H1 (cell line): ENCODE results near the gene PTGIS. TPM values are rescaled to one million over a fixed set of nuclear protein-coding genes. Genes with fewer than 3 reads are reported as not detected.

Experiments used
- CTCF ChIA-PET: fragments of 300-600 bp; sonication (Branson Sonifier 250); formaldehyde crosslinking; loops from one replicate; lab custom pipeline; 2021; ENCODE audit not compliant: partially characterized antibody; lab: Charles Lee
- POLR2A ChIA-PET: fragments of 300-600 bp; sonication (Branson Sonifier 250); formaldehyde crosslinking; loops from one replicate; lab custom pipeline; 2021; ENCODE audit warnings: inconsistent platforms; ENCODE audit not compliant: partially characterized antibody; lab: Charles Lee
- DNase-seq, 2 experiments: peaks; one replicate each; pipeline versions ENCODE4 v3.0.0 to v3.0.0-alpha.2; 2010 to 2022; ENCODE audit warnings: low spot score in 2 of 2, low read depth in 1 of 2, mixed read lengths in 1 of 2
- FAIRE-seq: peaks from 2 replicates; lab custom pipeline; 2011; peaks lifted over from hg19 to GRCh38; lab: Jason Lieb, UNC
- H2AFZ ChIP-seq: 2 replicates; pipeline ENCODE4 v1.8.1; 2012; ENCODE audit warnings: low read length, inconsistent platforms
- H2AK5ac ChIP-seq: 2 replicates; pipeline ENCODE4 v1.6.1; 2013; ENCODE audit warnings: low read depth, low read length
- H2BK120ac ChIP-seq: replicated peaks from 2 replicates; pipeline ENCODE3; 2013; ENCODE audit warnings: low read depth, low read length, inconsistent platforms
- H2BK12ac ChIP-seq: 2 replicates; pipeline ENCODE4 v1.6.1; 2013; ENCODE audit warnings: low read depth, low read length
- H2BK15ac ChIP-seq: 2 replicates; pipeline ENCODE4 v1.6.1; 2013; ENCODE audit warnings: low read length
- H2BK20ac ChIP-seq: 2 replicates; pipeline ENCODE4 v1.6.1; 2013; ENCODE audit warnings: low read length
- H2BK5ac ChIP-seq: 2 replicates; pipeline ENCODE4 v1.6.1; 2013; ENCODE audit warnings: low read depth, low read length
- H3K14ac ChIP-seq: 2 replicates; pipeline ENCODE4 v1.6.1; 2013; ENCODE audit warnings: inconsistent platforms; ENCODE audit not compliant: insufficient read length
- H3K18ac ChIP-seq: 2 replicates; pipeline ENCODE4 v1.6.1; 2013; ENCODE audit warnings: low read length; ENCODE audit errors: extremely low read depth
- H3K23ac ChIP-seq: 2 replicates; pipeline ENCODE4 v1.6.1; 2013; ENCODE audit warnings: inconsistent platforms; ENCODE audit not compliant: insufficient read length
- H3K23me2 ChIP-seq: 2 replicates; pipeline ENCODE4 v1.6.1; 2013; ENCODE audit warnings: low read depth, low read length
- H3K27ac ChIP-seq: 2 replicates; pipeline ENCODE4 v1.6.1; 2011; ENCODE audit warnings: low read depth, low read length, inconsistent platforms
- H3K27me3 ChIP-seq, 4 experiments: replicated peaks in 1 of 4; 1 replicate in 1 of 4; 2 replicates in 3 of 4; pipeline versions ENCODE4 v1.6.1 to v1.8.1; 2011 to 2013; ENCODE audit warnings: low read length in 3 of 4, mild to moderate bottlenecking in 3 of 4, inconsistent platforms in 2 of 4, mixed read lengths in 2 of 4, moderate library complexity in 1 of 4; ENCODE audit not compliant: control insufficient read depth in 3 of 4, insufficient read depth in 3 of 4; ENCODE audit errors: extremely low read depth in 1 of 4
- H3K36me3 ChIP-seq, 4 experiments: 2 replicates each; pipeline versions ENCODE4 v1.6.1 to v1.8.1; 2011 to 2013; ENCODE audit warnings: mild to moderate bottlenecking in 4 of 4, low read length in 3 of 4, moderate library complexity in 2 of 4, control low read depth in 1 of 4, inconsistent platforms in 1 of 4; ENCODE audit not compliant: insufficient read depth in 4 of 4, control insufficient read depth in 2 of 4
- H3K4ac ChIP-seq: replicated peaks from 2 replicates; pipeline ENCODE3; 2013; ENCODE audit warnings: low read length, low read depth, mixed read lengths, inconsistent platforms; ENCODE audit not compliant: insufficient read length
- H3K4me1 ChIP-seq, 4 experiments: replicated peaks in 1 of 4; 1 replicate in 1 of 4; 2 replicates in 3 of 4; pipeline versions ENCODE4 v1.6.1 to v1.8.1; 2011 to 2013; ENCODE audit warnings: low read length in 3 of 4, inconsistent platforms in 2 of 4, mixed read lengths in 1 of 4; ENCODE audit not compliant: insufficient read depth in 4 of 4, control insufficient read depth in 3 of 4
- H3K4me2 ChIP-seq, 2 experiments: 2 replicates each; pipeline versions ENCODE4 v1.6.1 to v1.8.1; 2011 to 2013; ENCODE audit warnings: low read depth in 2 of 2, low read length in 2 of 2, control low read depth in 1 of 2, inconsistent platforms in 1 of 2, mild to moderate bottlenecking in 1 of 2; ENCODE audit not compliant: insufficient read depth in 1 of 2
- H3K4me3 ChIP-seq, 4 experiments: fragments of 200-600, 300-600 bp in 1 of 4; sonication (generic), shearing (Covaris generic), sonication (Bioruptor Twin) in 1 of 4; 2 replicates each; pipeline versions ENCODE4 v1.5.1 to v1.8.1; 2011 to 2016; ENCODE audit warnings: low read length in 4 of 4, low read depth in 3 of 4, control low read depth in 2 of 4, inconsistent platforms in 2 of 4, mild to moderate bottlenecking in 2 of 4, mixed read lengths in 1 of 4, moderate library complexity in 1 of 4; ENCODE audit not compliant: insufficient read depth in 2 of 4; ENCODE audit errors: extremely low read depth in 1 of 4
- H3K56ac ChIP-seq: replicated peaks from 2 replicates; pipeline ENCODE3; 2013; ENCODE audit warnings: low read depth, mild to moderate bottlenecking, mixed read lengths, low read length, inconsistent platforms; ENCODE audit not compliant: insufficient read length
- H3K79me1 ChIP-seq: 2 replicates; pipeline ENCODE4 v1.6.1; 2013; ENCODE audit warnings: low read depth, low read length, control low read depth
- H3K79me2 ChIP-seq, 2 experiments: 2 replicates each; pipeline versions ENCODE4 v1.6.1 to v1.8.1; 2012 to 2013; ENCODE audit warnings: low read length in 2 of 2, mild to moderate bottlenecking in 2 of 2, inconsistent platforms in 1 of 2; ENCODE audit not compliant: insufficient read depth in 2 of 2, control insufficient read depth in 1 of 2
- H3K9ac ChIP-seq, 4 experiments: replicated peaks in 1 of 4; 1 replicate in 1 of 4; 2 replicates in 3 of 4; pipeline versions ENCODE4 v1.6.1 to v1.8.1; 2011 to 2013; ENCODE audit warnings: low read depth in 3 of 4, low read length in 3 of 4, control low read depth in 2 of 4, mild to moderate bottlenecking in 2 of 4, moderate library complexity in 2 of 4, inconsistent platforms in 1 of 4; ENCODE audit errors: extremely low read depth in 1 of 4
- H3K9me3 ChIP-seq, 2 experiments: 2 replicates each; pipeline versions ENCODE4 v1.6.1 to v1.8.1; 2012 to 2013; ENCODE audit warnings: mild to moderate bottlenecking in 2 of 2, moderate library complexity in 2 of 2, control low read depth in 1 of 2, inconsistent platforms in 1 of 2, low read depth in 1 of 2, low read length in 1 of 2, mixed read lengths in 1 of 2; ENCODE audit not compliant: insufficient read depth in 2 of 2
- H4K20me1 ChIP-seq, 2 experiments: replicated peaks in 1 of 2; 2 replicates each; pipeline versions ENCODE3 to v1.8.1; 2011 to 2013; ENCODE audit warnings: inconsistent platforms in 2 of 2, low read length in 2 of 2, mild to moderate bottlenecking in 1 of 2; ENCODE audit not compliant: insufficient read depth in 2 of 2, control insufficient read depth in 1 of 2
- H4K5ac ChIP-seq: 2 replicates; pipeline ENCODE4 v1.6.1; 2013; ENCODE audit warnings: low read length, low read depth, mixed read lengths, inconsistent platforms; ENCODE audit not compliant: insufficient read length
- H4K8ac ChIP-seq: 2 replicates; pipeline ENCODE4 v1.8.0; 2013; ENCODE audit warnings: mild to moderate bottlenecking, moderate library complexity, low read length, inconsistent platforms; ENCODE audit not compliant: insufficient read depth; ENCODE audit errors: extremely low read depth
- H4K91ac ChIP-seq: replicated peaks from 2 replicates; pipeline ENCODE3; 2013; ENCODE audit warnings: low read length, mixed read lengths, inconsistent platforms; ENCODE audit not compliant: insufficient read length
- CHD1 ChIP-seq: IDR thresholded peaks from 2 replicates; pipeline ENCODE4 v1.6.1; 2012; ENCODE audit warnings: low read depth, low read length, improper control_type of control experiment
- KDM4A ChIP-seq: IDR thresholded peaks from one replicate; pipeline ENCODE4 v1.7.1; 2012; ENCODE audit warnings: low read depth, mild to moderate bottlenecking, moderate library complexity, low read length, inconsistent platforms; ENCODE audit not compliant: severe bottlenecking
- NRF1 ChIP-seq: IDR thresholded peaks from 2 replicates; pipeline ENCODE4 v1.6.1; 2011; ENCODE audit warnings: mild to moderate bottlenecking, low read depth, low read length, improper control_type of control experiment
- TAF7 ChIP-seq: optimal IDR thresholded peaks from 2 replicates; pipeline ENCODE3; 2011; ENCODE audit warnings: low read depth, mild to moderate bottlenecking, inconsistent platforms, low read length, moderate library complexity, borderline replicate concordance
- WGBS, 2 experiments: shearing (Covaris generic) in 1 of 2; methylation state at CpG; one replicate each; pipeline versions ENCODE4 v1.1.6 to v1.1.7; 2013 to 2015; ENCODE audit warnings: low lambda C conversion rate in 2 of 2, mixed read lengths in 2 of 2, inconsistent platforms in 1 of 2, low coverage in 1 of 2, missing lambda C conversion rate in 1 of 2; ENCODE audit not compliant: insufficient replicate concordance in 2 of 2, insufficient coverage in 1 of 2, insufficient read length in 1 of 2; ENCODE audit errors: extremely low coverage in 1 of 2, missing lambda C conversion rate in 1 of 2; 5-methylcytosine and 5-hydroxymethylcytosine counted together
- polyA plus RNA-seq, 7 experiments: library from polyadenylated mRNA; depleted of rRNA in 3 of 7; stranded (reverse) in 5 of 7; unstranded in 2 of 7; fragments of >200 nt in 5 of 7; fragments of 200-250 nt in 2 of 7; gene quantifications; 1 replicate in 5 of 7; 2 replicates in 1 of 7; 4 replicates in 1 of 7; pipeline versions ENCODE4 v1.2.1 to v1.2.3, GENCODE V29; 2011 to 2013; ENCODE audit warnings: missing spikeins in 2 of 7, mixed read lengths in 2 of 7
- total RNA-seq: library from RNA; stranded (reverse); fragmentation: NEBNext Ultra II Directional; extraction: Animal tissue kit (Norgen Biotek cat#: 25700); gene quantifications from 2 replicates; pipeline ENCODE4 v1.2.1, GENCODE V29; 2021

Gene PTGIS
- total and polyA plus RNA-seq, 2 of the 8 experiments (the other 6 are each of a cell fraction or from before 2014, with no cell fraction given), result 29.9 to 35.5 TPM

DNA sequence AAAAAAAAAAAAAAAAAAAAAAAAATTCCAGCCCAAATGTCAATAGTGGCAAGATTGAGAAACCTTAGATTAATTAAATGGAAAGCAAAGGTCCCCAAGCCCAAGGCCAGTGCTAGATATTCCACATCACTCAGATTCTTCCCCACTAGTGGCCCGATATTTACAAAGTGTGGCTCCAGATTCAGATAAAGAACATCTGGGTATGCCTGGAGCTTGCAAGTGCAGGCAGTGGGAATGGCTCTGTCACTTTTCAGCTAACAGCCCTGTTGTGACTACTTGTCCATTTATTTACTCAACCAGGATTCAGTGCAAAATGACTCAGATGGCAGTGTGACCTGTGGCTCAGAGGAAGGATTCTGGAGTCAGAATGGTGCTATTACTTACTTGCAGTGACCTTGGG lies 77.2 kb downstream of the PTGIS start:
- H2BK12ac ChIP-seq, result no peak overlapping the region
- no peak overlapping the region for H2BK5ac ChIP-seq
- DNase-seq, result no peak
- H4K8ac ChIP-seq, result no peak overlapping the region
- H3K4me1 ChIP-seq, result no peaks in the 10 kb centered on the region
- no peak overlapping the region for H3K9ac ChIP-seq
- 85% methylated on average over 1 of the region's 1 CpG; no CpG with 5 or more reads in 1 of the 2 experiments for WGBS, 2 experiments
- no peak overlapping the region for H2BK120ac ChIP-seq
- peaks cover 0 to 2% (median 0%) of the 10 kb centered on the region in 4 experiments; a peak in 3 of 7 replicates for H3K27me3 ChIP-seq
- no peaks in the 10 kb centered on the region for H3K79me2 ChIP-seq
- CTCF ChIA-PET, result interaction anchor here (0.6 to 3.8 kb wide), 3 partner anchors 51 to 172 kb away, joined by 4 to 12 read pairs (median 4); no protein-coding TSS in a partner anchor
- H3K23me2 ChIP-seq, result peaks cover under 1% of the 10 kb centered on the region; the same call in 1 of the 2 replicates
- no peak overlapping the region for H3K14ac ChIP-seq
- peaks cover 0 to 2% of the 10 kb centered on the region in 2 experiments for H4K20me1 ChIP-seq
- no peak overlapping the region for H2BK15ac ChIP-seq
- no peak overlapping the region for H3K18ac ChIP-seq
- FAIRE-seq, result no peak
- peaks cover 0 to 4% of the 10 kb centered on the region in 2 experiments; a peak in 1 of 4 replicates for H3K9me3 ChIP-seq
- no peak overlapping the region for H3K23ac ChIP-seq
- H2AFZ ChIP-seq, result no peak overlapping the region
- no peak overlapping the region for H2AK5ac ChIP-seq
- H3K79me1 ChIP-seq, result no peaks in the 10 kb centered on the region
- no peak overlapping the region for H2BK20ac ChIP-seq
- no peak for TF ChIP-seq KDM4A
- TF ChIP-seq TAF7, result no peak
- no peak for TF ChIP-seq CHD1
- TF ChIP-seq NRF1, result no peak
- H3K4me2 ChIP-seq, result no peak overlapping the region
- no peak overlapping the region for H4K5ac ChIP-seq
- POLR2A ChIA-PET, result no interaction called here
- no peaks in the 10 kb centered on the region for H3K36me3 ChIP-seq
- H3K56ac ChIP-seq, result no peak overlapping the region
- H3K4me3 ChIP-seq, result no peak overlapping the region
- no peak overlapping the region for H3K27ac ChIP-seq
- H3K4ac ChIP-seq, result no peak overlapping the region
- no peak overlapping the region for H4K91ac ChIP-seq
